Right cardiac atrium (tissue), 5 donors: Measurements from ENCODE around the gene XIAP. TPM values are rescaled to one million over a fixed set of nuclear protein-coding genes. Genes with fewer than 3 reads are reported as not detected.
A peak's percentile ranks its signal among the peaks of the same experiment; 100 is the strongest.
"Not testable (repeated sequence)": the region's sequence is repeated elsewhere in the genome, so short reads cannot be mapped to it uniquely, and the experiment has no call there.

ENCODE experiments used
- ATAC-seq, 2 donors: fragments of 200-7000 bp; cut with Tn5 transposase; one replicate each; pipeline versions ENCODE4 v1.8.0 to v1.9.1; 2020; ENCODE audit warnings: moderate library complexity in 2 of 2, mild to moderate bottlenecking in 1 of 2
- DNase-seq, 3 donors: peaks; one replicate each; pipeline ENCODE4 v3.0.0-alpha.2; 2020
- H3K27ac ChIP-seq: one replicate; pipeline ENCODE4 v1.5.1; 2013; ENCODE audit warnings: mild to moderate bottlenecking, low read length, control low read depth, moderate library complexity
- H3K27me3 ChIP-seq: one replicate; pipeline ENCODE4 v1.6.1; 2013; ENCODE audit not compliant: control insufficient read depth, insufficient read depth
- H3K4me1 ChIP-seq: one replicate; pipeline ENCODE4 v1.6.1; 2013; ENCODE audit warnings: low read length; ENCODE audit not compliant: control insufficient read depth, insufficient read depth
- H3K4me3 ChIP-seq: one replicate; pipeline ENCODE4 v1.5.1; 2013; ENCODE audit warnings: low read length, control low read depth
- H3K9me3 ChIP-seq: one replicate; pipeline ENCODE4 v1.6.1; 2013; ENCODE audit warnings: low read length; ENCODE audit not compliant: control insufficient read depth
- WGBS: extraction: QIAGEN DNeasy Blood & Tissue Kit; methylation state at CpG from one replicate; pipeline ENCODE4 v1.1.7; 2013; 5-methylcytosine and 5-hydroxymethylcytosine counted together
- intact Hi-C, 4 donors: fragments of 100-400 bp; cut with DNase I; formaldehyde crosslinking; loops; one replicate each; pipeline versions ENCODE4 v1.11.0 to v1.14.0; 2022 to 2023
- polyA plus RNA-seq: library from polyadenylated mRNA; stranded (reverse); fragments of 200-250 nt; gene quantifications from one replicate; pipeline ENCODE4 v1.2.3, GENCODE V29; 2013
- total RNA-seq, 4 donors: library from RNA; stranded (reverse); fragmentation: NEBNext Ultra II Directional; extraction: Animal tissue kit (Norgen Biotek cat#: 25700); gene quantifications; one replicate each; pipeline ENCODE4 v1.2.1, GENCODE V29; 2021
- donor health status: healthy with polysubstance abuse.
- donor health status: DM: no; HTN: yes; CAD: no.
- donor health status: DM: no; HTN: no; CAD: no.
- donor health status: DM: no; HTN: yes; CAD: no; lungs with severe emphysema.
- donor health status: DM: yes; HTN: yes; CAD: no.

Gene XIAP
- total and polyA plus RNA-seq, 5 donors, result 12.7 to 37.7 (median 32.2) TPM

- 66% methylated on average over 4 of the region's 4 CpGs for WGBS
- intact Hi-C loops, result no loop called here
- no peaks in the 10 kb centered on the region for H3K27me3 ChIP-seq
- no peaks in the 10 kb centered on the region for H3K9me3 ChIP-seq
- H3K4me1 ChIP-seq, result no peaks in the 10 kb centered on the region
- H3K4me3 ChIP-seq, result no peak overlapping the region
- no peak for ATAC-seq
- DNase-seq, result no peak
- no peak overlapping the region for H3K27ac ChIP-seq
Observed at GRCh38 chrX:123918106-123918721, 58.4 kb downstream of the XIAP start.

- intact Hi-C loops, result no loop called here
- ATAC-seq, result no peak
- Histone ChIP-seq H3K4me1 (no peaks in the 10 kb centered on the region), H3K4me3 (no peak overlapping the region), H3K27me3 (no peaks in the 10 kb centered on the region), H3K27ac (no peak overlapping the region), H3K9me3 (no peaks in the 10 kb centered on the region)
- no peak for DNase-seq
- WGBS, result 85% methylated on average over 1 of the region's 1 CpG
Observed at GRCh38 chrX:123920105-123920785, 60.4 kb downstream of the XIAP start.

- Histone ChIP-seq H3K27ac (no peak overlapping the region), H3K27me3 (no peaks in the 10 kb centered on the region), H3K9me3 (no peaks in the 10 kb centered on the region), H3K4me1 (no peaks in the 10 kb centered on the region), H3K4me3 (no peak overlapping the region)
- 89% methylated on average over 2 of the region's 2 CpGs for WGBS
- ATAC-seq (no peak), DNase-seq (no peak)
- intact Hi-C loops, result no loop called here
Observed at GRCh38 chrX:123923211-123923610, 63.4 kb downstream of the XIAP start.

GRCh38 chrX:123924186-123924585 is 64.3 kb downstream of the XIAP start:
- Histone ChIP-seq H3K4me1 (no peaks in the 10 kb centered on the region), H3K4me3 (no peak overlapping the region), H3K27ac (no peak overlapping the region), H3K27me3 (no peaks in the 10 kb centered on the region), H3K9me3 (no peaks in the 10 kb centered on the region)
- no peak for DNase-seq
- 37% methylated on average over 1 of the region's 1 CpG for WGBS
- intact Hi-C loops, result no loop called here
- no peak for ATAC-seq

- Histone ChIP-seq H3K4me1 (no peaks in the 10 kb centered on the region), H3K27ac (no peak overlapping the region), H3K4me3 (no peak overlapping the region), H3K27me3 (no peaks in the 10 kb centered on the region), H3K9me3 (no peaks in the 10 kb centered on the region)
- DNase-seq (no peak), ATAC-seq (no peak)
- 86% methylated on average over 2 of the region's 2 CpGs for WGBS
- intact Hi-C loops, result no loop called here
Observed at GRCh38 chrX:123927845-123928244, 68.0 kb downstream of the XIAP start.

GRCh38 chrX:123932055-123932454 is 72.2 kb downstream of the XIAP start:
- ATAC-seq, H3K27ac ChIP-seq, DNase-seq, H3K4me3 ChIP-seq, H3K9me3 ChIP-seq, H3K27me3 ChIP-seq, H3K4me1 ChIP-seq, intact Hi-C loops: not testable (repeated sequence)
- 66% methylated on average over 2 of the region's 2 CpGs for WGBS

GRCh38 chrX:123943074-123943473 is 83.2 kb downstream of the XIAP start:
- Histone ChIP-seq H3K27me3 (no peaks in the 10 kb centered on the region), H3K4me3 (no peak overlapping the region), H3K9me3 (no peaks in the 10 kb centered on the region), H3K4me1 (no peaks in the 10 kb centered on the region), H3K27ac (no peak overlapping the region)
- ATAC-seq (no peak), DNase-seq (no peak)
- WGBS, result 77% methylated on average over 1 of the region's 1 CpG
- intact Hi-C loops, result no loop called here

- ATAC-seq (no peak), DNase-seq (no peak)
- H3K27ac ChIP-seq, result no peak overlapping the region
- 50% methylated on average over 2 of the region's 2 CpGs for WGBS
- no peak overlapping the region for H3K4me3 ChIP-seq
- no peaks in the 10 kb centered on the region for H3K4me1 ChIP-seq
- H3K27me3 ChIP-seq, result no peaks in the 10 kb centered on the region
- intact Hi-C loops, result no loop called here
- no peaks in the 10 kb centered on the region for H3K9me3 ChIP-seq
Observed at GRCh38 chrX:123943488-123943887, 83.6 kb downstream of the XIAP start.

- 100% methylated on average over 2 of the region's 2 CpGs for WGBS
- H3K9me3 ChIP-seq, result no peaks in the 10 kb centered on the region
- ATAC-seq, result no peak
- no peaks in the 10 kb centered on the region for H3K4me1 ChIP-seq
- intact Hi-C loops, result no loop called here
- no peak overlapping the region for H3K27ac ChIP-seq
- no peak for DNase-seq
- H3K4me3 ChIP-seq, result no peak overlapping the region
- no peaks in the 10 kb centered on the region for H3K27me3 ChIP-seq
Observed at GRCh38 chrX:123949846-123950245, 90.0 kb downstream of the XIAP start.

GRCh38 chrX:123959281-123960063 is 99.6 kb downstream of the XIAP start:
- Histone ChIP-seq H3K27ac (peak overlapping the region; percentile 99), H3K4me1 (no peaks in the 10 kb centered on the region), H3K9me3 (no peaks in the 10 kb centered on the region), H3K27me3 (no peaks in the 10 kb centered on the region), H3K4me3 (peak overlapping the region; percentile 98)
- DNase-seq (peak; percentile 61 to 87 (median 83)), ATAC-seq (peak; percentile 23 to 46)
- intact Hi-C loops, result no loop called here
- WGBS, result under 1% methylated on average over 35 of the region's 35 CpGs

- intact Hi-C loops, result no loop called here
- no peaks in the 10 kb centered on the region for H3K4me1 ChIP-seq
- ATAC-seq, result no peak
Observed at GRCh38 chrX:123960956-123961267, 101.1 kb downstream of the XIAP start.

More at GRCh38 chrX:123960956-123961267, 101.1 kb downstream of the XIAP start:
- Histone ChIP-seq H3K9me3 (no peaks in the 10 kb centered on the region), H3K27me3 (no peaks in the 10 kb centered on the region), H3K4me3 (peak overlapping the region; percentile 94), H3K27ac (peak overlapping the region; percentile 98)
- 0% methylated on average over 12 of the region's 13 CpGs for WGBS
- DNase-seq, result no peak
